Measurements from ENCODE around the gene AQP12B.

GRCh38 chr2:240655931-240656886 lies 26.5 kb downstream of the AQP12B start:
- no peak for TF ChIP-seq ZNF354B (CRISPR knock-in tag; IDR thresholded peaks at IDR 0.05)
- TF ChIP-seq MTA3 (CRISPR knock-in tag; IDR thresholded peaks at IDR 0.05), result no peak
- TF ChIP-seq, protein P1, sequence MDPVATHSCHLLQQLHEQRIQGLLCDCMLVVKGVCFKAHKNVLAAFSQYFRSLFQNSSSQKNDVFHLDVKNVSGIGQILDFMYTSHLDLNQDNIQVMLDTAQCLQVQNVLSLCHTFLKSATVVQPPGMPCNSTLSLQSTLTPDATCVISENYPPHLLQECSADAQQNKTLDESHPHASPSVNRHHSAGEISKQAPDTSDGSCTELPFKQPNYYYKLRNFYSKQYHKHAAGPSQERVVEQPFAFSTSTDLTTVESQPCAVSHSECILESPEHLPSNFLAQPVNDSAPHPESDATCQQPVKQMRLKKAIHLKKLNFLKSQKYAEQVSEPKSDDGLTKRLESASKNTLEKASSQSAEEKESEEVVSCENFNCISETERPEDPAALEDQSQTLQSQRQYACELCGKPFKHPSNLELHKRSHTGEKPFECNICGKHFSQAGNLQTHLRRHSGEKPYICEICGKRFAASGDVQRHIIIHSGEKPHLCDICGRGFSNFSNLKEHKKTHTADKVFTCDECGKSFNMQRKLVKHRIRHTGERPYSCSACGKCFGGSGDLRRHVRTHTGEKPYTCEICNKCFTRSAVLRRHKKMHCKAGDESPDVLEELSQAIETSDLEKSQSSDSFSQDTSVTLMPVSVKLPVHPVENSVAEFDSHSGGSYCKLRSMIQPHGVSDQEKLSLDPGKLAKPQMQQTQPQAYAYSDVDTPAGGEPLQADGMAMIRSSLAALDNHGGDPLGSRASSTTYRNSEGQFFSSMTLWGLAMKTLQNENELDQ (CRISPR knock-in tag; IDR thresholded peaks at IDR 0.05; ENCODE audit: borderline replicate concordance), result no peak
- no peak for TF ChIP-seq ZBTB21 (CRISPR knock-in tag; IDR thresholded peaks at IDR 0.05)
- no peak for TF ChIP-seq POLR2A (IDR thresholded peaks at IDR 0.05; ENCODE audit: insufficient read depth in 1 of 2, low read depth in 2 of 2, low read length in 2 of 2)
- TF ChIP-seq RFX1 (IDR thresholded peaks at IDR 0.05), result no peak

Measured in HepG2 (cell line).